Stimulated activated CD4-positive, alpha-beta T cell treated with anti-CD3 and anti-CD28 coated beads, Interleukin-1b, Interleukin-23, amount 100 ng/mL, for 48 hours (primary cell): ENCODE results near the gene CCDC74A.
"Not testable (repeated sequence)": the region's sequence is repeated elsewhere in the genome, so short reads cannot be mapped to it uniquely, and the experiment has no call there.

Experiments
- DNase-seq: peaks from one replicate; pipeline ENCODE4 v3.0.0-alpha.2; 2020

Gene CCDC74A

DNA sequence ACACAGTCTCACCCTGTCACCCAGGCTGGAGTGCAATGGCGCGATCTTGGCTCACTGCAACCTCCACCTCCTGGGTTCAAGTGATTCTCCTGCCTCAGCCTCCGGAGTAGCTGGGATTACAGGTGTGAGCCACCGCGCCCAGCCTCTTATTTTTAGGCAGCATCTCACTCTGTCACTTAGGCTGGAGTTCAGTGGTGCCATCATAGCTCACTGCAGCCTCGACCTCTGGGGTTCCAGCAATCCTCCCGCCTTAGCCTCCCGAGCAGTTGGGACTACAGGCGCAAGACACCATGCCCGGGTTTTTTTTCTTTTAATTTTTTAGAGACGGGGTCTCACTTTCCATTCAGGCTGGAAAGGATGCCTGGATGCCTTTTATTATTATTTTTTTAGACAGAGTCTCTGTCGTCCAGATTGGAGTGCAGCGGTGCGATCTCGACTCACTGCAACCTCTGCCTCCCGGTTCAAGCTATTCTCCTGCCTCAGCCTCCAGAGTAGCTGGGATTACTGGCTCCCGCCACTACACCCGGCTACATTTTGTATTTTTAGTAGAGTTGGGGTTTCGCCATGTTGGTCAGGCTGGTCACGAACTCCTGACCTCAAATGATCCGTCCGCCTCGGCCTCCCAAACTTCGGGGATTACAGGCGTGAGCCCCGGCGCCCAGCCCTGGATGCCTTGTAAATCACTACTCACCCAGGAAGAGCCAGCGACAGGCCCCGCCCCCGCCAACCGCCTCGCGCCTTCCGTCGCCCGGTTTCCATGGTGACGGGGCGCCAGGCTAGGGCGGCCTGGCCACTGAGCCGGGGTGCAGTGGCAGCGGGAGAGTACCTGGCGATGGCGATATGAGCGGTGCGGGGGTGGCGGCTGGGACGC lies at the start of gene CCDC74A:
TSS of gene CCDC74A (plus strand) at position 758 of the 871 bp plus-strand sequence. CDS start at position 841, 83 bp downstream.
- DNase-seq, result peak; percentile 79

DNA sequence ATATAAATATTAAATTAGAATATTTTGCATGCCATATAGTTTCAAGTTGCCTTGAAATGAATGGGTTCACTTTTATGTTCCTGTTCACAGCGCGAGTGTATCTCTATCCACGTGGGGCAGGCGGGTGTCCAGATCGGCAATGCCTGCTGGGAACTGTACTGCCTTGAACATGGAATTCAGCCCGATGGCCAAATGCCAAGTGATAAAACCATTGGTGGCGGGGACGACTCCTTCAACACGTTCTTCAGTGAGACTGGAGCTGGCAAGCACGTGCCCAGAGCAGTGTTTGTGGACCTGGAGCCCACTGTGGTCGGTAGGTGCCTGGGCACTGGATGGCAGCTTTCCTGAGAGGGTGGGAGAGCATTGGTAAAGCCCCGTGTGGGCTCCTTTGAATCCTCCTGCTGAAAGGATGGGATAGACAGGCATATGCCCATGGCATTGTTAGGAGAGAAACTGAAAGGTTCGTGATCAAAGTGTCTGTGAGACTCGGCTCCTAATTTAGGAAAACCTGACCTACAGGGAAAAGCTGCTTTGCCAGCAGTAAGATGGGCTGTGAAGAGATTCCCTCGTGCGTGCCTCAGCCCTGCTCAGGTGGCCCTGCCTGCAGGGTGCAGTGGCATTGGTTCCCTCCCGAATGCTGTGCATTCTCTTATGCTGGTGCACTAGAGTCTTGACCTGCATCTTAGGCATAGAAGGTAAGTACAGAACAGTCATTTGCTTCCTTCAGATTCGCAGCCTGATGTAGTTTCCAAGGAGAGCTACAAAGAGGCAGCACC lies 49.4 kb upstream of the CCDC74A start:
- DNase-seq, result not testable (repeated sequence)

DNA sequence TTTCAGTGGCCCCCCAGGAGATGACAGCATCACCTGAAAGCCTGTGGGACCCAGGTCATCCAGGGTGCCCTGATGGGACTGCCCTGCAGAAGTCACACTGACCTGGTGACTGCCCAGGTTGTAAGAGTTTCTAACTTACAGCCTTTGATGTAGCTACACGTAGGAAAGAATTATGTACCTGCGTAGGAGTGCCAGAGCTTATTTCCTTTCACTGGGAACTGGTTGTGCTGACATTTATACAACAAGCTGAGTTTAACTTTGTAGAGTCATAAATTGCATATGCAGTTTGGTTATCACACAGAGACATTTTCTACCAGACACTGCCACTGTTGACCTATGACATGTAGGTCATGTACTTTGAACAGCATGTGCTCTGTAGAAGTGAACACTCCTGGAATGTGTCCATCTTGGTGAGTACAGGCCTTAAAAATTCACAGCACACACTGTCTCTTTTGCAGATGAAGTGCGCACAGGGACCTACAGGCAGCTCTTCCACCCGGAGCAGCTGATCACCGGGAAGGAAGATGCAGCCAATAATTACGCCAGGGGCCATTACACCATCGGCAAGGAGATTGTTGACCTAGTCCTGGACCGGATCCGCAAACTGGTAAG lies 48.7 kb upstream of the CCDC74A start:
- not testable (repeated sequence) for DNase-seq

DNA sequence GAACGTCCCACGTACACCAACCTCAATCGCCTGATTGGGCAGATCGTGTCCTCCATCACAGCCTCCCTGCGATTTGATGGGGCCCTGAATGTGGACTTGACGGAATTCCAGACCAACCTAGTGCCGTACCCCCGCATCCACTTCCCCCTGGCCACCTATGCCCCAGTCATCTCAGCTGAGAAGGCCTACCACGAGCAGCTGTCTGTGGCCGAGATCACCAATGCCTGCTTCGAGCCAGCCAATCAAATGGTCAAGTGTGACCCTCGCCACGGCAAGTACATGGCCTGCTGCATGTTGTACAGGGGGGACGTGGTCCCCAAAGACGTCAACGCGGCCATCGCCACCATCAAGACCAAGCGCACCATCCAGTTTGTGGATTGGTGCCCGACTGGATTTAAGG lies 47.3 kb upstream of the CCDC74A start:
- DNase-seq, result not testable (repeated sequence)

DNA sequence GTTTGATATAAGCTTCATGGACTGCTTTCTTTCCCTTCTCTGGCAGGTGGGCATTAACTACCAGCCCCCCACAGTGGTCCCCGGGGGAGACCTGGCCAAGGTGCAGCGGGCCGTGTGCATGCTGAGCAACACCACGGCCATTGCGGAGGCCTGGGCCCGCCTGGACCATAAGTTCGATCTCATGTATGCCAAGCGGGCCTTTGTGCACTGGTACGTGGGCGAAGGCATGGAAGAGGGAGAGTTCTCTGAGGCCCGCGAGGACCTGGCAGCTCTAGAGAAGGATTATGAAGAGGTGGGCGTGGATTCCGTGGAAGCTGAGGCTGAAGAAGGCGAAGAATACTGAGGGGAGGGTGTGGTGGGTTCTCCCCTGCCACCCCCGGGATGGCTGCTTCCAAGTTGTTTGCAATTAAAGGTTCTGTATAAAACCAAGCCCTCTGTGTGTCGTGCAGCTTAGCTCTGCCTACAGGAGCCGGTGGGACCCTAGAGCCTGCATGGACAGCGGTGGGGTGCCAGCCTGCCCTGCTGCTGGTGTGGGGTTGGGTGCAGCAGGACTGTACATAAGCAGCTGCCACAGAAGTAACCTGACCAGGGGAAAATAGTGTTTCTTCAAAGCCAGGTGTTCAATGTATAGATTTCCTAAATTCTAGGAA lies 45.1 kb upstream of the CCDC74A start:
- DNase-seq, result not testable (repeated sequence)

DNA sequence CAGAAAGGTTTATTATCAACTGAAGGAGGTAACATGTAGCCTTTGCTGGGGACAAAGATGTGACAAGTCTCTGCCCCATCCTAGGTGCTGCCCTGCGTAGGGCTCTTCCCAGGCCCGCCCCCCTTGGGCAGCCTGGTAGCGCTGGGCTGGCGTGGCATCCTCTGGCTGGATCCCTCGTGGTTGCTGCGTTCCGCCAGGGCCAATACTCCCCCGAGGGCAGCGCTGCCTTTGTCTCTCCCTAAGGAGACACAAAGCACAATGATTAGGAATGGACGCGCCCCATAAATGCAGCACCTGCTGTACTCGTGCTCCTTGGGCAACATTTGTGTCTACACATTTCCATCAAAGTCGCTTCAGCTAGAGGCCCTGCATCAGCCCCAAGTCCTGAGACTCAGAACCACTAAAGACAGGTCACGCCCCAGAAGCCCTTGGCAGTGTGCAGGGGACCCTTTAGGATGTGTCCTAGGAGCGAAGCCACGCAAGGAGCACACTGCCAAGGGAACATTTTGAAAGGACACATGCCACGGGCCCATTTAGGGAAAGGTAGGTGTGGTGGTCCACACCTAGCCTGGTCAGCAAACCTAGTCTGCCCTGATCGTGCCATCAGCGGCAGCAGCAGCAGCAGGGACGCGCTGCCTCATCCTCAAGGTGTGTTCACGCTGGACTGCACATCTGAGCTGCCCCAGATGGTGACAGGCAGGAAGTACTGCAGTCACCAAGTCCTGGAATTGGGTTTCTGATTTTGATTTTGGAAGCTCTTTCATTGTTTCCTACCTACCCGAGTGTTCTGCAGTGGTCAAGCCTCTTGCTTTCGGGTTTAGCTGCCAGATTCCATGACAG lies 43.5 kb upstream of the CCDC74A start:
- not testable (repeated sequence) for DNase-seq

DNA sequence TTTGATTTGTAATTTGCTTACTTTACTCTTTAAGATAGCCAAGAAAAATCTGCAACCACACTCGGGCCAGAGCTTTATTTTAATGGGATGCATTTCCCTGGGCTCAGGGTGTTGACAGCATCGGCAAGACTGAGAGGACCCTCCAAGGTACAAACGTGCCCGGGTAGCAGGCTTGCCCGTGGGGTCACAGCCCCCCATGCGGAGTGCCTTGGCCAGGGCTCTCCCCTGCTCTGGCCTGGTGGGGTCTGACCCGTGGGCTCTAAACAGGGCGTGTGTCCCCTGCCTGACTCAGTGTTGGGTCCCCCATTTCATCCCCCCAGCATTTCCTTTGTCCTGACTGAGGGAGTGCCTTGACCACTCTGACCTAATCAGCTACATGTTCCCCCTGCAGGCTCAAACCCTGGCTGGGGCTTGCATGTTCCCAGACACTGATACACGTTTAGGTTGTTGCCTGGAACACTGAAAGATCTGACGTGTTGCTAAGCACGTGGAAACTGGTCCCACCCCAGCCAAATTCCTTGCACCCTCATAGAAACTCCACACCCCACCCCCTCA lies 42.7 kb upstream of the CCDC74A start:
- not testable (repeated sequence) for DNase-seq

DNA sequence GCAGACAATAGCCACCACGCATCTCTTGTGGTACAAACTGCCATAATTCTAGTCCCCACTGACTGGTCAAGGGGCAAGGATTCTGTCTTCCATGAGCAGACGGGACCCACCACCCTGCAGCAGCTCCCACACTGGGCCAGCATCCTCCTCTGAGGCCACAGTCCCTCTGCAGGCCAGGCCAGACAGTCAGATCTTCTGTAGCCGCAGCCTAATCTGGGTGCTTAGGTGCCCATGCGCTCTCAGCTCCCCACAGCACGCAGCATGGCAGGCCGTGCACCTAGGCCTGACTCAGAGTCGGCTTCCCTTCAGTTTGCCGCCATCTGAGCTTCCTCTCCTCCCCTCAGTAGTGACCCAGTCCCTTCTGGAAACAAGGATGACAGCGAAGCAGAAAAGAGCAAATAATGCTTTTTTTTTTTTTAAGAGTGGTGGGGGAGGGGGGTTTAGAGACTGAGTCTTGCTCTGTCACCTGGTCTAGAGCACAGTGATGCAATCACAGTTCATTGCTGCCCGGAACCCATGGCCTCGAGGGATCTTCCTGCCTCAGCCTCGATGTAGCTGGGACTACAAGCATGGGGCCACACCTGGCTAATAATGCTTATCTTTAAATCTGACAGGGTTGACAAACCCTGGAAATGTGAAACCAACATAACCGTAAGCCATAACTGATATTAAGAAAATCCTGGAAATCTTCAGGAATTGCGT lies 41.3 kb upstream of the CCDC74A start:
- not testable (repeated sequence) for DNase-seq

DNA sequence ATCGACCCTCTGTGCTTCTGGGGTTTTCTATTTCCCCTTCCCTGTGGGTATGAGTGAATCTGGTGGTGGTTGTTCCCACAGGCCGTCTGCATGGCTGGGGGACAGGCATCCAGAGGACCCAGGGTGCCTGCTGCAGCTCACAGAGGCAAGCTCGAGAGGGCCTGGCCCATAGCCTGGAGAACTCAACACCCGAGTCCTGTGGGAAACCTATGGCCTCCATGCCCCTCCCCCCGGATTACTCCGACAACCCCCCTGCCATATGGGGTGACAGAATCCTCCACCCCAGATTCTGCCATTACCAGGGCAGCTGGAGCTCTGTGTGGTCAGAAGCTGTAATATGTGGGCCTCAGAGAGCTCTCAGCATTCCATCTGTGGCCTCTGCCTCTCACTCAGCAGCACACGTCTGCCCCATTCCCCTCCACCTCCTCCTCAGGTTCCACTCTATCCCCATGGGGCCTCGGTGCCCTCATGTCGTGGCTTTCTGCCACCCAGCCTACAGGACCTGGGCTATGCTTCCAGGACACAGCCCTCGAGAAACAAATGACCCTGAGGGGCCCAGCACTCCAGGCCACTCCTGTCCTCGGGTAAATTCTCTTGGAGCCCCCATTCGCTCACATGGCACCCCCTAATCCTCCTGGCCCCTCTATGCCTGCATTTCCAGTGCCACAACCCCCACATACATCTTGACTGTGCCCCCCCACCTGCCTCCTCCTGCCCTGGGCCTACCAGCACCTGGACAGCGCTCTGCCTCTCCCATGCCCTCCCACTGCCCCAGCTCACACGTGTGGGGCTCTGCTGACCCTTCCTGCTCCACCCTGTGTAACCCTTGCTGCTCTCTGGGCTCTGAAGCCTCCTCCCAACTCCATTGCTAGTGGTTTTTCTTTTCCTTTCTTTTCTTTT lies 39.1 kb upstream of the CCDC74A start:
- DNase-seq, result no peak

DNA sequence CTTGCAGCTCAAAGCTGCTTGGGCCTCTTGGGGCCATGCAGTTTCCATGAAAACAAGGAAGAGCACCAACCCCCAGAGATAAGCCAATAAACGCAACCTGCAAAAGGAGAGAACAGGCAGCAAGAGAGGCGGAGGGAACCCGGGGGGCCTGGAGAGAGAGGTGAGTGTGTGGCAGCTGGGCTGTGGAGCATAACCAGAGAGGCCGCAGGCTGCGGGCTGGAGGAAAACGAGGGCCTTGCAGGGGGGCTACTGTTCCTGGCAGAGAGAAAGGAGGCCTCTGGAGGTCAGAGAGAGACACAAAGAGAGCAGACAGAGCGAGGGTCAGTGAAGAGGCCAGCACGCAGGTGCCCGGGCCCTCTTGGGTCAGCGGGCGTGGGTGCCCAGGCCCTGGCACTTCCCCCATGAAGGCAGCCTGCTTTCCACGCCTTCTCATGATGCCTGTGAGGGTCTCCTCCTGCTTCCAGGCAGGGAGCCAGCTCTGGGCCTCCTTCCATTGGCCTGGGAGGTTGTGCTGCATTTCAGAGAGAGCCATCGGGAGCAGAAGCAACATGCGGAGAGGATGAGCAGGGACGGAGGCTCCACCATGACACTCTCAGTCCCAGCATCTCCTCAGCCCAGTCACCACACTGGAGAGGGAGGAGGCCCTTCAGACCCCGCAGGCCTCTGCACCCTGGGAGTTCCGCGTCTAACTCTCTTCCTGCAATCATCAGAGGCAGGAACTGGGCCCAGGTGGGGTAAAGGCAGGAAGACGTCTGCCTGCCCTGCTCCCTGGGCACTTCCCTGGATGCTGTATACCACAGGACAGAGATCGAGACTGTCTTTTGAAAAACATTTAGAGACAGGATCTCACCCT lies 36.8 kb upstream of the CCDC74A start:
- DNase-seq, result peak; percentile 30

DNA sequence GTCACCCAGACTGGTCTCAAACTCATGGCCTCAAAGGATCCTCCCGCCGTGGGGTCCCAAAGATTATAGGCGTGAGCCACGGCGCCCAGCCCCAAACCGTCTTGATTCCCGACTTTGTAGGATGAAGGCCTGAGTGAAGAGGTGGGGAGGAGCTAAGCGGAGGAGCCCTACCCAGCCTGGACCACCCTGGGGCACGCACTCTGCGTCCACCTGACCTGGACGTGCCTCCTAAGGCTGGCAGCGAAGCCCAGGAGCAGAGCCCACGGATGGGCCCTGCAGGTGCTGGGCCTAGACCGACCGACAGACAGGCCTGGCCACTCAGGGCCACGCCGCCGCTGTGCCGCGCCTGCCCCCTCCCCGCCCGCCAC lies 36.2 kb upstream of the CCDC74A start:
- DNase-seq, result peak; percentile 13

DNA sequence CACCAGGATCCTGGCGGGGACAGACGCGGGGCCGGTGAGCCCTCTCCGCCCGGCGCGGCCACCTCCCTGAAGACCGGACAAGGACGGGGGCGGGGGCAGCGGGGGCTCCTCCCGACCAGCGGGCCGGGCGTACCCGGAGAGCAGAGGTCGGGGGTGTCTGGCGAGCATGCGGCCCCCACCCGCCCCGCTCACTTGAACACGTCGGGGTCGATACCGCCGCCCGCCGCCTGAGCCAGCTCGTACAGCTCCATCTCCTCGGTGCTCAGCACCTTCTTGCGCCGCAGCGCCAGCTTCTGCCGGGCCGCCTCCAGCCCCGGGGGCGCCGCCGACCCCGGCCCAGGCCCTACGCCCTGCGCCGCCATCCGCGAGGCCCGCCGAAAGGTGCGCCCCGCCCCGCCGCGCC lies 35.7 kb upstream of the CCDC74A start, which contains the start of gene MZT2A:
TSS of gene MZT2A (minus strand) at position 383 of the 403 bp plus-strand sequence. CDS start at position 362, 21 bp downstream.
- not testable (repeated sequence) for DNase-seq

DNA sequence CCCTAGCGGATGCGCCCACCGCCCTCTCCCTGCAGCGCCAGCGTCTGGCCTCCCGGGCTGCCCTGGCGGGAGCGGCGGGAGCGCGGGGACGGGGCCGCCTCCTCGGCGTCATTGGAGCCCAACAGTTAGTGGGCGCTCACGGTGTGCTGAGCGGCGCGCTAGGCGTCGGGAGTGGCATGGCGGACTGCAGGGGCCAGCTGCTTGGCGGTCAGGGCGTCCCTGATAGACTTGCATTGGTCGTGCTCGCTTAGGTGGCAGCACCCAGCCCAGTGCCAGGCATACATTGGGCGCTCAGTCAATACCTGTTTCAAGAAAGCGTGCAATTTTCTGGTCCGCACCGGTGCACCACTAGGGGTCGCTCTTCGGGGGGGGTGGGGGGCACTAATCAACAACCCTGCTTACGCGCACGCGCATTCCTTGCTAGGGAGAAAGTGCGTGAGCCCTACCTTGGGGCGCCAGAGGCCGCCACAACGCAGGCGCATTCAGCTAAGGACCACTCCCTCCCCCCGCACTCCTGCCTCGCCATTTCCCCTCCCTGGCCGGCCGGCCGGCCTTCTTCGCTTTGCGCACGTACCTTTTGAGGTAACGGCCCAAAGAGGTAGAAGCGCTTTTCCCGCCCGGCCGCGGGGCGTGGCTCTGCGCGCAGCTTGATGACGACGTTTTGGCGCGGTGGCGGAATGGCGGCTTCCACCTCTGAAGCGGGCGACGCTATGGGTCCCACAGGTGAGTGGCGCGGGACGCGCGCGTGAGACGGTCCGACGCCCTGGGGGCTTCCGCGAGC lies 35.1 kb upstream of the CCDC74A start:
- peak; percentile 96 for DNase-seq

DNA sequence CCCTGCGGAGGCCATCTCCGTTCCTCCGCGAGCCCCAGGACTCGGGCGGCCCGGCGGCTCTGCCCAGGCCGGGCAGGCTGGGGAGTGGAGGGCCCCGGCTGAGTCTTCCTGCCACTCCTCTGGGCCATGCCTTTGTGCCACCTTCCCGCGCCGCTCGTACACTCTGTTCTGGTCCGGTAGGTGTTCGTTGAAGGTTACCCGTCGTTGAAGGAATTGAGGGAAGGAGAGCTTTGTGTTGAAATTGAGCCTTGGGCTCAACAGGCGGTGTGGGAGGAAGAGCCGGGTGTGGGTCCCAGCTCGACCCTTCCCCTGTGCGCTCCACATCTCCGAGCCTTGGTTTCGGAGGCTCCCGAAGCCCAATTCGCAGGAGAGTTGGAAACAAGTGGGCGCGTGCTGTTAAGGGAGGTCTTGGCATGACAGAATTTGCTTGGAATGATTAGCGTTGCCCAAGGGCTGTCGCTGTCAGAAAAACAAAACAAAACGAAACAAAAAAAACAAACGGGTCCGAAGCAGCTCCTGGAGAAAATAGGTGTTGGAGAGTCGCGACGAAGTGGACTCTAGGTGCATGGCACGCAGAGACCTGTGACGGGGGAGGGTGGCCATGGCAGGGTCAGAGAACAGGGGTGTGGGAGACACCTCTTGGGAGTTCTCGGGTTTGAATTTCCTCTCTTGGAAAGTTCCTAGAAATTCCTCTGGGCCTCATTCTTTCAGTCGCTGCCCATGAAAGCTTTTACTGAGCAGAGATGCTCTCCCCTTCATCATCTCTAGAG lies 34.3 kb upstream of the CCDC74A start:
- no peak for DNase-seq

DNA sequence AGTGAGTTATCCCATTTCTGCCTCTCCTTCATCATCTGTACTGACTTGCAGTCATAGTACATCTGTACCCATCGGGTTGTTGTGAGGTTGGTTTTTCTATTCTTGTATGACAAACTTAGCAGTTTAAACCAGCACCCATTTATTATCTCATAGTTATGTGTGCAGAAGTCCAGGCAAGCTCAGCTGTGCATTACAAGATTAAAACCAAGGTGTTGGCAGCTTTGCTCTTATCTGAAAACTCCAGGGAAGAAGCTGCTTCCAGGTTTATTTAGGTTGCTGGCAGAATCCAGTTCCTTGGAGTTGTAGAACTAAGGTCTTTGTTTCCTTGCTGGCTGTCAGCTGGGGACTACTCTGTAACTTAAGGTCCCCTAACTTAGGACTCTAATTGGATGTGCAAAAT lies 32.2 kb upstream of the CCDC74A start:
- DNase-seq, result not testable (repeated sequence)

DNA sequence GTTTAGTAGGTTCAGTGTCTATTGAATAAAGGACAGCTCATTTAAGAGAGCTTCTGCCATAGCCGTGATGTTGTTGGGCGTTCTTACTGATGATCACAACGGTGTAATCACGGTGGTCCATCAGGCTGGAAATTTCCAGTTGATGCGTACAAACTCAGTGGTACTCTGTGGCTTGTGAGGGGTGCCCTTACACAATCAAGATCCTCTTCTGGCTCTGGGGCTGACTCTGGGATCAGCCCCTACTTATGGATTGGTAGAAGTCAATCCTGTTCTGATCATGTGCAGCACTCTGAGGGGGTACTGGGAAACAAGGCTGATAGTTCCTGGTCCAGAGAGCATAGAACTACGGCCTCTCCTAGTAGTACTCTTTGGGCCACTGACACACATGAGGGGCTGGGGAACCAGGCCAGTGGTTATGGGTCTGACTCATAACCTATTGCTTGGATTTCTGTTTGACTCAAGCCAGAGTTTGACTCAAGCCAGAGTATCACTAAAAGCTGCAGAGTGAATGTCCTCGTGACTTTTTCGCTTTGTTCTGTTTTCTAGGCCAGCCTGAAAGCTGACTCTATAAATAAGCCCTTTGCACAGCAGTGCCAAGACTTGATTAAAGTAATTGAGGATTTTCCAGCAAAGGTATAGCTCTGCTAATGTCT lies 29.2 kb upstream of the CCDC74A start:
- DNase-seq, result peak; percentile 43

DNA sequence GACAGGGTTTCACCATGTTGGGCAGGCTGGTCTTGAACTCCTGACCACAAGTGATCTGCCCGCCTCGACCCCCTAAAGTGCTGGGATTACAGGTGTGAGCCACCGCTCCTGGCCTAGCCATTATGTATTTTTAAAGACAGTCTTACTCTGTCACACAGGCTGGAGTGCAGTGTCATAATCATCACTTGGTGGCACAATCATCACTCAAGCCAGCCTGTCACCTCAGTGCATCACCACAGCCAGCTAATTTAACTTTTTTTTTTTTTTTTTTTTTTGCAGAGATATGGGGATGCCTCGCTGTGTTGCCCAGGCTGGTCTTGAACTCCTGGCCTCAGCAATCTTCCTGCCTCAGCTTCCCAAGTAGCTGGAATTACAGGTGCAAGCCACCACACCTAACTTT lies 24.1 kb upstream of the CCDC74A start:
- DNase-seq, result not testable (repeated sequence)
